ENCODE measurements around the gene ITGA3. TPM values are rescaled to one million over a fixed set of nuclear protein-coding genes. Genes with fewer than 3 reads are reported as not detected.
"Not testable (repeated sequence)": the region's sequence is repeated elsewhere in the genome, so short reads cannot be mapped to it uniquely, and the experiment has no call there.

Gene ITGA3
- total RNA-seq, 2 experiments from 2014 or later, result 10.3 to 11.3 TPM

- H3K27me3 Mint-ChIP-seq, result peaks cover 21% of the 10 kb centered on the region
- no peaks in the 10 kb centered on the region for H3K4me1 Mint-ChIP-seq
- H3K36me3 Mint-ChIP-seq, result no peaks in the 10 kb centered on the region
- H3K9me3 Mint-ChIP-seq (ENCODE audit: low read depth), result no peaks in the 10 kb centered on the region
- no peak for DNase-seq
- H3K4me3 Mint-ChIP-seq, result no peak overlapping the region
- no peak for ATAC-seq
- H3K27ac Mint-ChIP-seq, result no peak overlapping the region
- CTCF ChIA-PET, result interaction anchor here (0.6 to 1.2 kb wide), 2 partner anchors 45 to 48 kb away, joined by 3 to 4 read pairs; no protein-coding TSS in a partner anchor
These were observed 16.9 kb upstream of the ITGA3 start for GRCh38 chr17:50039058-50039457.

GRCh38 chr17:50040496-50040895, 15.4 kb upstream of the ITGA3 start:
- H3K4me3 Mint-ChIP-seq; H3K9me3 Mint-ChIP-seq (ENCODE audit: low read depth); H3K27ac Mint-ChIP-seq; ATAC-seq; H3K4me1 Mint-ChIP-seq; DNase-seq; CTCF ChIA-PET; H3K36me3 Mint-ChIP-seq: not testable (repeated sequence)
- H3K27me3 Mint-ChIP-seq, result peaks cover 15% of the 10 kb centered on the region

GRCh38 chr17:50042211-50042610, 13.7 kb upstream of the ITGA3 start:
- Mint-ChIP-seq H3K27me3 (peaks cover 15% of the 10 kb centered on the region), H3K4me1 (peaks cover under 1% of the 10 kb centered on the region), H3K4me3 (no peak overlapping the region), H3K36me3 (no peaks in the 10 kb centered on the region), H3K27ac (no peak overlapping the region), H3K9me3 (ENCODE audit: low read depth) (no peaks in the 10 kb centered on the region)
- DNase-seq (no peak), ATAC-seq (no peak)
- CTCF ChIA-PET, result no interaction called here

- Mint-ChIP-seq H3K27ac (no peak overlapping the region), H3K36me3 (no peaks in the 10 kb centered on the region), H3K9me3 (ENCODE audit: low read depth) (no peaks in the 10 kb centered on the region), H3K4me3 (no peak overlapping the region), H3K27me3 (peaks cover 15% of the 10 kb centered on the region), H3K4me1 (peaks cover 8% of the 10 kb centered on the region)
- CTCF ChIA-PET, result interaction anchor here (1.6 to 1.9 kb wide), 2 partner anchors 13 to 16 kb away, joined by 4 to 6 read pairs; partner anchors contain the start of gene ITGA3
- ATAC-seq (no peak), DNase-seq (no peak)
These were observed 12.4 kb upstream of the ITGA3 start for GRCh38 chr17:50043290-50044148.

- CTCF ChIA-PET, result interaction anchor here (1.1 to 1.9 kb wide), 4 partner anchors 12 to 50 kb away, joined by 4 to 6 read pairs (median 5); partner anchors contain the start of genes ITGA3 and PDK2
- Mint-ChIP-seq H3K9me3 (ENCODE audit: low read depth) (no peaks in the 10 kb centered on the region), H3K36me3 (no peaks in the 10 kb centered on the region), H3K27me3 (peaks cover 15% of the 10 kb centered on the region), H3K4me1 (peaks cover 10% of the 10 kb centered on the region), H3K4me3 (no peak overlapping the region), H3K27ac (no peak overlapping the region)
- no peak for DNase-seq
- ATAC-seq, result no peak
These were observed 11.4 kb upstream of the ITGA3 start for GRCh38 chr17:50044483-50044882.

GRCh38 chr17:50045154-50045553, 10.8 kb upstream of the ITGA3 start:
- no peak for DNase-seq
- CTCF ChIA-PET, result interaction anchor here (1.1 to 1.9 kb wide), 4 partner anchors 11 to 49 kb away, joined by 4 to 6 read pairs (median 5); partner anchors contain the start of genes ITGA3 and PDK2
- H3K27ac Mint-ChIP-seq, result no peak overlapping the region
- no peaks in the 10 kb centered on the region for H3K9me3 Mint-ChIP-seq (ENCODE audit: low read depth)
- H3K4me1 Mint-ChIP-seq, result peaks cover 12% of the 10 kb centered on the region
- H3K4me3 Mint-ChIP-seq, result no peak overlapping the region
- H3K36me3 Mint-ChIP-seq, result no peaks in the 10 kb centered on the region
- no peak for ATAC-seq
- H3K27me3 Mint-ChIP-seq, result peaks cover 15% of the 10 kb centered on the region

GRCh38 chr17:50046179-50046578, 9.7 kb upstream of the ITGA3 start:
- CTCF ChIA-PET, result interaction anchor here (0.7 to 1.2 kb wide), 4 partner anchors 9 to 49 kb away, joined by 3 to 6 read pairs (median 3); partner anchors contain the start of genes ITGA3 and PDK2
- Mint-ChIP-seq H3K27me3 (peaks cover 15% of the 10 kb centered on the region), H3K27ac (no peak overlapping the region), H3K9me3 (ENCODE audit: low read depth) (no peaks in the 10 kb centered on the region), H3K36me3 (no peaks in the 10 kb centered on the region), H3K4me3 (no peak overlapping the region), H3K4me1 (peaks cover 22% of the 10 kb centered on the region)
- ATAC-seq, result no peak
- DNase-seq, result no peak

- CTCF ChIA-PET, result interaction anchor here (0.7 to 1.4 kb wide), 5 partner anchors 9 to 48 kb away, joined by 3 to 6 read pairs (median 3); partner anchors contain the start of genes ITGA3 and PDK2
- Mint-ChIP-seq H3K4me1 (peaks cover 27% of the 10 kb centered on the region), H3K27me3 (peaks cover 13% of the 10 kb centered on the region)
These were observed 9.2 kb upstream of the ITGA3 start for GRCh38 chr17:50046667-50047066.

GRCh38 chr17:50047083-50047482, 8.8 kb upstream of the ITGA3 start:
- CTCF ChIA-PET, result interaction anchor here (1.0 to 1.4 kb wide), 3 partner anchors 10 to 49 kb away, joined by 3 to 7 read pairs (median 6); partner anchors contain the start of gene ITGA3
- H3K4me3 Mint-ChIP-seq, result no peak overlapping the region
- DNase-seq (no peak), ATAC-seq (no peak)
- peaks cover 9% of the 10 kb centered on the region for H3K27me3 Mint-ChIP-seq
- H3K36me3 Mint-ChIP-seq, result no peaks in the 10 kb centered on the region
- H3K4me1 Mint-ChIP-seq, result peaks cover 31% of the 10 kb centered on the region
- H3K27ac Mint-ChIP-seq, result no peak overlapping the region
- no peaks in the 10 kb centered on the region for H3K9me3 Mint-ChIP-seq (ENCODE audit: low read depth)

More at GRCh38 chr17:50046667-50047066, 9.2 kb upstream of the ITGA3 start:
- Mint-ChIP-seq H3K36me3 (no peaks in the 10 kb centered on the region), H3K27ac (no peak overlapping the region), H3K9me3 (ENCODE audit: low read depth) (no peaks in the 10 kb centered on the region), H3K4me3 (no peak overlapping the region)
- ATAC-seq, result no peak
- no peak for DNase-seq

- no peak for DNase-seq
- Mint-ChIP-seq H3K27me3 (peaks cover 6% of the 10 kb centered on the region), H3K4me3 (no peak overlapping the region), H3K9me3 (ENCODE audit: low read depth) (no peaks in the 10 kb centered on the region), H3K36me3 (no peaks in the 10 kb centered on the region), H3K4me1 (peaks cover 35% of the 10 kb centered on the region), H3K27ac (no peak overlapping the region)
- CTCF ChIA-PET, result interaction anchor here (0.7 to 1.5 kb wide), 6 partner anchors 9 to 50 kb away, joined by 3 to 7 read pairs (median 4); partner anchors contain the start of gene ITGA3
- ATAC-seq, result no peak
These were observed 8.3 kb upstream of the ITGA3 start for GRCh38 chr17:50047488-50048126.

- Mint-ChIP-seq H3K27ac (no peak overlapping the region), H3K4me3 (no peak overlapping the region), H3K4me1 (peaks cover 38% of the 10 kb centered on the region), H3K9me3 (ENCODE audit: low read depth) (no peaks in the 10 kb centered on the region), H3K27me3 (peaks cover 3% of the 10 kb centered on the region), H3K36me3 (no peaks in the 10 kb centered on the region)
- DNase-seq (no peak), ATAC-seq (no peak)
- CTCF ChIA-PET, result interaction anchor here (0.7 to 1.5 kb wide), 7 partner anchors 8 to 50 kb away, joined by 3 to 7 read pairs (median 3); partner anchors contain the start of gene ITGA3
These were observed 7.7 kb upstream of the ITGA3 start for GRCh38 chr17:50048146-50048720.

GRCh38 chr17:50048988-50049387, 6.9 kb upstream of the ITGA3 start:
- Mint-ChIP-seq H3K27me3 (peaks cover 3% of the 10 kb centered on the region), H3K36me3 (no peaks in the 10 kb centered on the region), H3K9me3 (ENCODE audit: low read depth) (no peaks in the 10 kb centered on the region), H3K4me3 (no peak overlapping the region), H3K4me1 (peaks cover 38% of the 10 kb centered on the region), H3K27ac (no peak overlapping the region)
- CTCF ChIA-PET, result interaction anchor here (1.0 kb wide), 1 partner anchor 20 kb away, joined by 3 read pairs; no protein-coding TSS in a partner anchor
- ATAC-seq (no peak), DNase-seq (no peak)

GRCh38 chr17:50049636-50050035, 6.3 kb upstream of the ITGA3 start:
- no peak for ATAC-seq
- Mint-ChIP-seq H3K27ac (no peak overlapping the region), H3K4me3 (no peak overlapping the region), H3K9me3 (ENCODE audit: low read depth) (no peaks in the 10 kb centered on the region), H3K27me3 (peaks cover 3% of the 10 kb centered on the region), H3K36me3 (no peaks in the 10 kb centered on the region), H3K4me1 (peaks cover 38% of the 10 kb centered on the region)
- no peak for DNase-seq
- CTCF ChIA-PET, result no interaction called here
